ENCODE data around the gene ZNF697. TPM values are rescaled to one million over a fixed set of nuclear protein-coding genes. Genes with fewer than 3 reads are reported as not detected.

ZNF697 gene
- total and polyA plus RNA-seq, 2 of the 4 experiments (the other 2 are of a cell fraction): 6.2 to 10.2 TPM

- ChIA-PET POLR2A (ENCODE audit: unreplicated experiment) (no interaction called here), CTCF (interaction anchor here (0.6 kb wide), 2 partner anchors 27 to 31 kb away, joined by 4 read pairs; no protein-coding TSS in a partner anchor)
- TF ChIP-seq BHLHE40 (IDR thresholded peaks at IDR 0.05; ENCODE audit: low read depth, low read length): no peak
- no peak for TF ChIP-seq POLR2A (IDR thresholded peaks at IDR 0.05; ENCODE audit: low read depth, low read length)
- no peak for TF ChIP-seq CHD1 (IDR thresholded peaks at IDR 0.05; ENCODE audit: low read depth, low read length)
- TF ChIP-seq CEBPB (IDR thresholded peaks at IDR 0.05; ENCODE audit: low read depth, low read length): no peak
- TF ChIP-seq USF2 (IDR thresholded peaks at IDR 0.05; ENCODE audit: low read depth, low read length): no peak
- TF ChIP-seq CTCF (conservative IDR thresholded peaks at IDR 0.05; ENCODE audit: low read depth, low read length): no peak
- no peak for TF ChIP-seq SMC3 (IDR thresholded peaks at IDR 0.05; ENCODE audit: low read depth, low read length)
- no peak for TF ChIP-seq FOS (IDR thresholded peaks at IDR 0.05; ENCODE audit: low read depth, low read length)
- no peak for TF ChIP-seq MXI1 (IDR thresholded peaks at IDR 0.05; ENCODE audit: borderline replicate concordance, low read depth, low read length)
- no peak for TF ChIP-seq MAZ (IDR thresholded peaks at IDR 0.05; ENCODE audit: borderline replicate concordance, low read depth, low read length)
- no peak for TF ChIP-seq RAD21 (IDR thresholded peaks at IDR 0.05; ENCODE audit: low read length)
- TF ChIP-seq ELK1 (IDR thresholded peaks at IDR 0.05; ENCODE audit: borderline replicate concordance, low read depth, low read length): no peak
- Histone ChIP-seq H3K14ac (replicated peaks; ENCODE audit: low read depth, low read length) (no peak overlapping the region), H4K5ac (ENCODE audit: low read depth, low read length) (no peak overlapping the region), H2BK20ac (ENCODE audit: low read depth, low read length) (no peak overlapping the region), H3K4me3 (ENCODE audit: insufficient read depth, low read depth, low read length) (no peak overlapping the region), H3K27ac (ENCODE audit: insufficient read depth, low read length) (no peak overlapping the region), H2AK9ac (replicated peaks; ENCODE audit: low read depth, low read length, poor library complexity) (no peak overlapping the region), H3K9me3 (ENCODE audit: control insufficient read depth, insufficient read depth, low read length) (no peaks in the 10 kb centered on the region), H3K27me3 (ENCODE audit: control insufficient read depth, insufficient read depth, low read length) (peaks cover 21% of the 10 kb centered on the region), H3K4ac (ENCODE audit: low read depth, low read length) (no peak overlapping the region), H2BK15ac (ENCODE audit: low read depth, low read length) (no peak overlapping the region), H3K79me1 (ENCODE audit: low read depth in 1 of 2, low read length in 2 of 2) (no peaks in the 10 kb centered on the region), H4K91ac (ENCODE audit: insufficient read depth, low read depth, low read length) (no peak overlapping the region), H3K23ac (ENCODE audit: low read depth, low read length) (no peak overlapping the region), H3K36me3 (ENCODE audit: control insufficient read depth, insufficient read depth, low read length) (no peaks in the 10 kb centered on the region), H2AK5ac (ENCODE audit: low read depth, low read length) (no peak overlapping the region), H3K56ac (ENCODE audit: extremely low read depth, insufficient read depth, low read length) (no peak overlapping the region), H3K4me1 (ENCODE audit: control insufficient read depth, insufficient read depth, low read length) (no peaks in the 10 kb centered on the region), H2BK5ac (ENCODE audit: low read depth, low read length, poor library complexity, severe bottlenecking) (no peak overlapping the region), H3K9ac (ENCODE audit: low read depth, low read length) (no peak overlapping the region), H3K18ac (ENCODE audit: low read depth, low read length) (no peak overlapping the region), H2AFZ (replicated peaks; ENCODE audit: low read length, poor library complexity) (no peak overlapping the region), H4K20me1 (ENCODE audit: insufficient read depth, low read length) (no peaks in the 10 kb centered on the region), H3K4me2 (ENCODE audit: low read depth, low read length) (no peak overlapping the region), H3K9me1 (ENCODE audit: insufficient read depth, low read length) (no peaks in the 10 kb centered on the region), H2BK120ac (ENCODE audit: low read depth, low read length) (no peak overlapping the region), H4K8ac (ENCODE audit: low read depth in 2 of 2, low read length in 2 of 2) (no peak overlapping the region)
- dilution Hi-C loops (cut with HindIII; ENCODE audit: low sequenced_read_pairs, unreplicated experiment): no loop called here
- intact Hi-C loops (cut with micrococcal nuclease): no loop called here
- DNase-seq: no peak
- in situ Hi-C loops (cut with MboI; ENCODE audit: low sequenced_read_pairs): no loop called here
- BruUV-seq (replicated peaks): no TSS peak
- WGBS, 2 experiments (ENCODE audit: extremely low coverage in 2 of 2, insufficient read length in 1 of 2): 60% methylated on average over 1 of the region's 1 CpG; no CpG with 5 or more reads in 1 of the 2 experiments
- no peak for ATAC-seq (ENCODE audit: low read depth)
Measured at GRCh38 chr1:119683893-119684292, 35.8 kb upstream of the ZNF697 start.

Measured in IMR-90 (cell line).